SK-N-SH treated with all-trans-retinoic acid at 6 μM for 48 hours (cell line): ENCODE data around the gene SLAMF7.

Experiments used
- ATAC-seq: fragments of 200-7000 bp; cut with Tn5 transposase; 3 replicates; pipeline ENCODE4 v1.9.1; 2020; ENCODE audit warnings: mild to moderate bottlenecking, moderate library complexity
- ARNTL ChIP-seq: fragments of 450-650 bp; formaldehyde crosslinking; IDR thresholded peaks from 2 replicates; pipeline ENCODE4 v1.5.0; 2020; ENCODE audit warnings: low read depth, mild to moderate bottlenecking, moderate library complexity, borderline replicate concordance
- BACH2 ChIP-seq: fragments of 250-450 bp; sonication (Bioruptor Pico); IDR thresholded peaks from 2 replicates; pipeline ENCODE4 v1.9.0; 2021; ENCODE audit warnings: mild to moderate bottlenecking, borderline replicate concordance
- CSDC2 ChIP-seq: fragments of 250-450 bp; sonication (Bioruptor Pico); IDR thresholded peaks from 2 replicates; pipeline ENCODE4 v1.5.0; 2020; ENCODE audit warnings: mild to moderate bottlenecking, moderate library complexity
- CSRNP3 ChIP-seq: fragments of 250-450 bp; sonication (Bioruptor Pico); IDR thresholded peaks from 2 replicates; pipeline ENCODE4 v1.5.1; 2021; ENCODE audit warnings: mild to moderate bottlenecking, moderate library complexity
- ESRRG ChIP-seq: fragments of 250-450 bp; sonication (Bioruptor Pico); IDR thresholded peaks from 2 replicates; pipeline ENCODE4 v1.6.1; 2021; ENCODE audit warnings: mild to moderate bottlenecking
- OSR1 ChIP-seq: fragments of 250-450 bp; sonication (Bioruptor Pico); IDR thresholded peaks from 2 replicates; pipeline ENCODE4 v1.8.0; 2022; ENCODE audit warnings: moderate library complexity, mild to moderate bottlenecking, inconsistent platforms
- POU6F1 ChIP-seq: fragments of 250-450 bp; sonication (Bioruptor Pico); IDR thresholded peaks from 2 replicates; pipeline ENCODE4 v1.8.0; 2021; ENCODE audit warnings: low read depth, mild to moderate bottlenecking, moderate library complexity, borderline replicate concordance
- PPARA ChIP-seq: fragments of 250-450 bp; sonication (Bioruptor Pico); IDR thresholded peaks from 2 replicates; pipeline ENCODE4 v1.5.0; 2020; ENCODE audit warnings: mild to moderate bottlenecking, borderline replicate concordance
- RARB ChIP-seq: fragments of 250-450 bp; sonication (Bioruptor Pico); IDR thresholded peaks from 2 replicates; pipeline ENCODE4 v1.8.0; 2021; ENCODE audit warnings: mild to moderate bottlenecking, moderate library complexity
- SNAI2 ChIP-seq: fragments of 250-450 bp; sonication (Bioruptor Pico); IDR thresholded peaks from 2 replicates; pipeline ENCODE4 v1.5.0; 2020; ENCODE audit warnings: mild to moderate bottlenecking, moderate library complexity
- TCF4 ChIP-seq: fragments of 250-450 bp; sonication (Bioruptor Pico); IDR thresholded peaks from 2 replicates; pipeline ENCODE4 v1.8.0; 2021; ENCODE audit warnings: mild to moderate bottlenecking, moderate library complexity, borderline replicate concordance
- TOX ChIP-seq: fragments of 250-450 bp; sonication (Bioruptor Pico); IDR thresholded peaks from 2 replicates; pipeline ENCODE4 v1.8.0; 2021; ENCODE audit warnings: mild to moderate bottlenecking, moderate library complexity, borderline replicate concordance
- TSHZ2 ChIP-seq: fragments of 250-450 bp; sonication (Bioruptor Pico); IDR thresholded peaks from 2 replicates; pipeline ENCODE4 v1.5.0; 2020; ENCODE audit warnings: mild to moderate bottlenecking, moderate library complexity
- ZC3H10 ChIP-seq: fragments of 250-450 bp; sonication (Bioruptor Pico); IDR thresholded peaks from 2 replicates; pipeline ENCODE4 v1.5.1; 2021; ENCODE audit warnings: mild to moderate bottlenecking, moderate library complexity
- ZFP3 ChIP-seq: fragments of 250-450 bp; sonication (Bioruptor Pico); IDR thresholded peaks from 2 replicates; pipeline ENCODE4 v1.5.0; 2020; ENCODE audit warnings: mild to moderate bottlenecking, moderate library complexity
- ZFP30 ChIP-seq: fragments of 450-650 bp; formaldehyde crosslinking; IDR thresholded peaks from 2 replicates; pipeline ENCODE4 v1.5.0; 2022; ENCODE audit warnings: mild to moderate bottlenecking, moderate library complexity
- ZNF565 ChIP-seq: fragments of 450-650 bp; formaldehyde crosslinking; conservative IDR thresholded peaks from 2 replicates; pipeline ENCODE4 v1.5.0; 2020; ENCODE audit warnings: low read depth, mild to moderate bottlenecking, moderate library complexity
- ZNF70 ChIP-seq: fragments of 450-650 bp; formaldehyde crosslinking; IDR thresholded peaks from 2 replicates; pipeline ENCODE4 v1.5.0; 2020; ENCODE audit warnings: mild to moderate bottlenecking, moderate library complexity
- ZNF8 ChIP-seq: fragments of 450-650 bp; formaldehyde crosslinking; IDR thresholded peaks from 2 replicates; pipeline ENCODE4 v1.5.0; 2020; ENCODE audit warnings: mild to moderate bottlenecking, moderate library complexity
- TF ChIP-seq, protein P1 (sequence below): fragments of 250-450 bp; sonication (Bioruptor Pico); IDR thresholded peaks from 2 replicates; pipeline ENCODE4 v1.5.1; 2020; ENCODE audit warnings: low read depth, mild to moderate bottlenecking, moderate library complexity
- TF ChIP-seq, protein P2 (sequence below): fragments of 250-450 bp; sonication (Bioruptor Pico); IDR thresholded peaks from 2 replicates; pipeline ENCODE4 v1.8.0; 2020; ENCODE audit warnings: mild to moderate bottlenecking, moderate library complexity, borderline replicate concordance

Gene SLAMF7

DNA sequence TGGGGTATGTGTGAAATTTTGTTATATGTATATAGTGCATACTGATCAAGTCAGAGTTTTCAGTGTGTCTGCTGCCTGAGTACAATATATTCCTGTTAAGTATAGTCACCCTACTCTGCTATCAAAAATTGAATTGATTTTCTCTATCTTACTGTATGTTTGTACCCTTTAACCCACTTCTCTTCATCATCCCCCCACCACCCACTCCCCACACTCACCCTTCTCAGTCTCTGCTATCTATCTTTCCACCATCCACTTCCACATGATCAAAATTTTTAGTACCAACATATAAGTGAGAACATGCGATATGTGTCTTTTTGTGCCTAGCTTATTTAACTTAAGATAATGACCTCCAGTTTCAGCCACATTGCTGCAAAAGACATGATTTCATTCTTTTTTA lies 61.1 kb downstream of the SLAMF7 start:
- no peak for ATAC-seq
- TF ChIP-seq ZFP30 = no peak
- TF ChIP-seq TOX (CRISPR knock-in tag) = no peak
- TF ChIP-seq BACH2 = no peak
- no peak for TF ChIP-seq TCF4 (CRISPR knock-in tag)
- TF ChIP-seq CSRNP3 (CRISPR knock-in tag) = no peak
- no peak for TF ChIP-seq SNAI2 (CRISPR knock-in tag)
- TF ChIP-seq OSR1 (CRISPR knock-in tag) = no peak
- no peak for TF ChIP-seq ZFP3 (CRISPR knock-in tag)
- no peak for TF ChIP-seq CSDC2 (CRISPR knock-in tag)
- no peak for TF ChIP-seq POU6F1 (CRISPR knock-in tag)
- no peak for TF ChIP-seq ARNTL
- no peak for TF ChIP-seq ZNF70 (CRISPR knock-in tag)
- no peak for TF ChIP-seq ESRRG (CRISPR knock-in tag)
- TF ChIP-seq, protein P1, sequence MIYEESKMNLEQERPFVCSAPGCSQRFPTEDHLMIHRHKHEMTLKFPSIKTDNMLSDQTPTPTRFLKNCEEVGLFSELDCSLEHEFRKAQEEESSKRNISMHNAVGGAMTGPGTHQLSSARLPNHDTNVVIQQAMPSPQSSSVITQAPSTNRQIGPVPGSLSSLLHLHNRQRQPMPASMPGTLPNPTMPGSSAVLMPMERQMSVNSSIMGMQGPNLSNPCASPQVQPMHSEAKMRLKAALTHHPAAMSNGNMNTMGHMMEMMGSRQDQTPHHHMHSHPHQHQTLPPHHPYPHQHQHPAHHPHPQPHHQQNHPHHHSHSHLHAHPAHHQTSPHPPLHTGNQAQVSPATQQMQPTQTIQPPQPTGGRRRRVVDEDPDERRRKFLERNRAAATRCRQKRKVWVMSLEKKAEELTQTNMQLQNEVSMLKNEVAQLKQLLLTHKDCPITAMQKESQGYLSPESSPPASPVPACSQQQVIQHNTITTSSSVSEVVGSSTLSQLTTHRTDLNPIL (CRISPR knock-in tag) = no peak
- no peak for TF ChIP-seq TSHZ2 (CRISPR knock-in tag)
- no peak for TF ChIP-seq PPARA

DNA sequence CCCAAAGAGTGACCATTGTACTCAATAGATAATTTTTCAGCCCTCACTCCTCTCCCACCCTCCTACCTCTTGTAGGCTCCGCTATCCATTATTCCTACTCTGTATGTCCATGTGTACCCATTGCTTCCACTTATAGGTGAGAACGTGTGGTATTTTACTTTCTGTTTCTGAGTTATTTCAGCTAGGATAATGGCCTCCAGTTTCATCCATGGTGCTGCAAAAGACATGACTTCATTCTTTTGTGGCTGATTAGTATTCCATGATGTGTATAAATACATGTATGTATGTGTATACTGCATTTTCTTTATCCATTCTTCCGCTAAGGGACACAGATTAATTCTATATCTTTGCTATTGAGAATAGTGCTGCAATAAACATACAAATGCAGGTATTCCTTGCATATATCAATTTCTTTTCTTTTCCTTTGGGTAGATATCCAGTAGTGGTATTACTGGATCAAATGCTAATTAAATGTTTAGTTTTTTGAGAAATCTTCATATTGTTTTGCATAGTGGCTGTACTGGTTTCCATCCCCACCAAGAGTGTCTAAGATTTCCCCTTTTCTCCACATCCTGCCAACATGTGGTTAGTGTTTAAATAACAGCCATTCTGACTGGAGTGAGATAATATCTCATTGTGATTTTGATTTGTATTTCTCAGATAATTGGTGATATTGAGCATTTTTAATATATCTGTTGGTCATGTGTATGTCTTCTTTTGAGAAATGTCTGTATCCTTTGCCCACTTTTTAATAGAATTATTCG lies 61.8 kb downstream of the SLAMF7 start:
- no peak for ATAC-seq
- TF ChIP-seq ZNF565 (no peak), TSHZ2 (CRISPR knock-in tag) (no peak), SNAI2 (CRISPR knock-in tag) (no peak), CSRNP3 (CRISPR knock-in tag) (no peak), ESRRG (CRISPR knock-in tag) (no peak), ZNF8 (CRISPR knock-in tag) (no peak), TOX (CRISPR knock-in tag) (no peak), RARB (CRISPR knock-in tag) (no peak), ZFP3 (CRISPR knock-in tag) (no peak), TCF4 (CRISPR knock-in tag) (no peak), OSR1 (CRISPR knock-in tag) (no peak), ZC3H10 (CRISPR knock-in tag) (no peak), ZNF70 (CRISPR knock-in tag) (no peak)
- TF ChIP-seq, protein P1 (CRISPR knock-in tag) = no peak
- TF ChIP-seq, protein P2, sequence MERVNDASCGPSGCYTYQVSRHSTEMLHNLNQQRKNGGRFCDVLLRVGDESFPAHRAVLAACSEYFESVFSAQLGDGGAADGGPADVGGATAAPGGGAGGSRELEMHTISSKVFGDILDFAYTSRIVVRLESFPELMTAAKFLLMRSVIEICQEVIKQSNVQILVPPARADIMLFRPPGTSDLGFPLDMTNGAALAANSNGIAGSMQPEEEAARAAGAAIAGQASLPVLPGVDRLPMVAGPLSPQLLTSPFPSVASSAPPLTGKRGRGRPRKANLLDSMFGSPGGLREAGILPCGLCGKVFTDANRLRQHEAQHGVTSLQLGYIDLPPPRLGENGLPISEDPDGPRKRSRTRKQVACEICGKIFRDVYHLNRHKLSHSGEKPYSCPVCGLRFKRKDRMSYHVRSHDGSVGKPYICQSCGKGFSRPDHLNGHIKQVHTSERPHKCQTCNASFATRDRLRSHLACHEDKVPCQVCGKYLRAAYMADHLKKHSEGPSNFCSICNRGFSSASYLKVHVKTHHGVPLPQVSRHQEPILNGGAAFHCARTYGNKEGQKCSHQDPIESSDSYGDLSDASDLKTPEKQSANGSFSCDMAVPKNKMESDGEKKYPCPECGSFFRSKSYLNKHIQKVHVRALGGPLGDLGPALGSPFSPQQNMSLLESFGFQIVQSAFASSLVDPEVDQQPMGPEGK (CRISPR knock-in tag) = no peak
- TF ChIP-seq, all 23 proteins: peak for 0
